Prostate gland (tissue), 2 donors: ENCODE measurements around the gene ACTL10.

Source experiments
- POLR2AphosphoS5 ChIP-seq: sonication (generic); formaldehyde crosslinking; IDR thresholded peaks from one replicate; pipeline ENCODE4 v1.6.1; 2017; ENCODE audit warnings: antibody characterized with exemption
- TF ChIP-seq, protein P1 (sequence below), 4 experiments: fragments of 200-600 bp in 2 of 4; fragments of 450-650 bp in 2 of 4; sonication (generic) in 2 of 4; IDR thresholded peaks; 1 replicate in 3 of 4; 2 replicates in 1 of 4; pipeline ENCODE4 v1.5.1; 2016 to 2019; ENCODE audit warnings: antibody characterized with exemption in 4 of 4, mild to moderate bottlenecking in 2 of 4, moderate library complexity in 2 of 4

DNA sequence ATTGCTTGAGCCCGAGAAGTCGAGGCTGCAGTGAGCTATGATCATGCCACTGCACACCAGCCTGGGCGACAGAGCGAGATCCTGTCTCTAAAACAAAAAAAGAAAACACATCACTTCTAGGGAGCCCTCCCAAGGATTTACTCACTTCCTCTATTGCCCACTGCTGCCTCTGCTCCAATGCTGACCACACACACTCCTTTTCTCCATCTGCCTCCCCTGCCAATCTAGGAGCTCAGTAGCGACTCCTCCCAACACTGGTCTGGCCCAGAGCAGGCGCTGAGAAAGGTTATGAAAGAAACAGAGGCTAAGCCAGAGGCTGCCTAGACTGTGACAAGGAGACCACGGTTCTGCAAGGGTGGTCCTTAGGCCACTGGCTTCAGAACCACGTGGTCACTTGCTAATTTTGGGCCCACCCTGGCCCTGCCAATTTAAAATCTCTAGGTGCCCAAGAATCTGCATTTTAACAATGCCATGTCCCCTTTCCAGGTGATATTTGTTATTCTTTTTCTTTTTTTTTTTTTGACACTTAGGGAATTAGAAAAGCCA is 20.7 kb downstream of the ACTL10 start:
- TF ChIP-seq, protein P1, sequence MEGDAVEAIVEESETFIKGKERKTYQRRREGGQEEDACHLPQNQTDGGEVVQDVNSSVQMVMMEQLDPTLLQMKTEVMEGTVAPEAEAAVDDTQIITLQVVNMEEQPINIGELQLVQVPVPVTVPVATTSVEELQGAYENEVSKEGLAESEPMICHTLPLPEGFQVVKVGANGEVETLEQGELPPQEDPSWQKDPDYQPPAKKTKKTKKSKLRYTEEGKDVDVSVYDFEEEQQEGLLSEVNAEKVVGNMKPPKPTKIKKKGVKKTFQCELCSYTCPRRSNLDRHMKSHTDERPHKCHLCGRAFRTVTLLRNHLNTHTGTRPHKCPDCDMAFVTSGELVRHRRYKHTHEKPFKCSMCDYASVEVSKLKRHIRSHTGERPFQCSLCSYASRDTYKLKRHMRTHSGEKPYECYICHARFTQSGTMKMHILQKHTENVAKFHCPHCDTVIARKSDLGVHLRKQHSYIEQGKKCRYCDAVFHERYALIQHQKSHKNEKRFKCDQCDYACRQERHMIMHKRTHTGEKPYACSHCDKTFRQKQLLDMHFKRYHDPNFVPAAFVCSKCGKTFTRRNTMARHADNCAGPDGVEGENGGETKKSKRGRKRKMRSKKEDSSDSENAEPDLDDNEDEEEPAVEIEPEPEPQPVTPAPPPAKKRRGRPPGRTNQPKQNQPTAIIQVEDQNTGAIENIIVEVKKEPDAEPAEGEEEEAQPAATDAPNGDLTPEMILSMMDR (IDR thresholded peaks at IDR 0.05) = no peak
- TF ChIP-seq POLR2AphosphoS5 = no peak
